ENCODE results near the gene ELMOD1.
"Not testable (repeated sequence)": the region's sequence is repeated elsewhere in the genome, so short reads cannot be mapped to it uniquely, and the experiment has no call there.

ELMOD1 gene

GRCh38 chr11:107565219-107565937 lies 25.6 kb upstream of the ELMOD1 start, which contains the start of gene ALKBH8:
Gene ALKBH8 (minus strand): TSS chr11:107565735. CDS start chr11:107560893, 4,842 bp downstream.
- no peaks in the 10 kb centered on the region for H3K9me3 ChIP-seq (ENCODE audit: control insufficient read depth, insufficient read depth, low read depth, low read length)
- peaks cover 23% of the 10 kb centered on the region for H3K4me1 ChIP-seq (ENCODE audit: control insufficient read depth, insufficient read depth, low read length)
- peak within 1 kb of the TSS; percentile 95 for H3K4me3 ChIP-seq (ENCODE audit: low read depth, low read length)
- H3K36me3 ChIP-seq (ENCODE audit: control insufficient read depth, insufficient read depth, low read length) = no peaks in the 10 kb centered on the region
- peak within 1 kb of the TSS; percentile 83 for H3K9ac ChIP-seq (ENCODE audit: low read length)
- no peak within 1 kb of the TSS for H3K27ac ChIP-seq (ENCODE audit: low read depth, low read length)
- H3K27me3 ChIP-seq (ENCODE audit: control insufficient read depth, insufficient read depth, low read length) = no peaks in the 10 kb centered on the region

- not testable (repeated sequence) for H3K27ac ChIP-seq (ENCODE audit: low read depth, low read length); H3K27me3 ChIP-seq (ENCODE audit: control insufficient read depth, insufficient read depth, low read length); H3K36me3 ChIP-seq (ENCODE audit: control insufficient read depth, insufficient read depth, low read length); H3K9me3 ChIP-seq (ENCODE audit: control insufficient read depth, insufficient read depth, low read depth, low read length)
- Histone ChIP-seq H3K9ac (ENCODE audit: low read length) (peak overlapping the region; percentile 83), H3K4me3 (ENCODE audit: low read depth, low read length) (peak overlapping the region; percentile 95), H3K4me1 (ENCODE audit: control insufficient read depth, insufficient read depth, low read length) (peaks cover 23% of the 10 kb centered on the region)
Measured at GRCh38 chr11:107565955-107566501, 24.9 kb upstream of the ELMOD1 start.

- Histone ChIP-seq H3K27me3 (ENCODE audit: control insufficient read depth, insufficient read depth, low read length) (no peaks in the 10 kb centered on the region), H3K9ac (ENCODE audit: low read length) (no peak overlapping the region), H3K9me3 (ENCODE audit: control insufficient read depth, insufficient read depth, low read depth, low read length) (no peaks in the 10 kb centered on the region)
Measured at GRCh38 chr11:107566569-107566968, 24.4 kb upstream of the ELMOD1 start.

GRCh38 chr11:107567739-107568335 lies 23.1 kb upstream of the ELMOD1 start:
- Histone ChIP-seq H3K4me3 (ENCODE audit: low read depth, low read length) (no peak overlapping the region), H3K9ac (ENCODE audit: low read length) (no peak overlapping the region), H3K4me1 (ENCODE audit: control insufficient read depth, insufficient read depth, low read length) (peaks cover 23% of the 10 kb centered on the region), H3K27ac (ENCODE audit: low read depth, low read length) (no peak overlapping the region), H3K27me3 (ENCODE audit: control insufficient read depth, insufficient read depth, low read length) (no peaks in the 10 kb centered on the region), H3K36me3 (ENCODE audit: control insufficient read depth, insufficient read depth, low read length) (no peaks in the 10 kb centered on the region), H3K9me3 (ENCODE audit: control insufficient read depth, insufficient read depth, low read depth, low read length) (no peaks in the 10 kb centered on the region)

More at GRCh38 chr11:107566569-107566968, 24.4 kb upstream of the ELMOD1 start:
- Histone ChIP-seq H3K4me3 (ENCODE audit: low read depth, low read length) (peak overlapping the region; percentile 95), H3K4me1 (ENCODE audit: control insufficient read depth, insufficient read depth, low read length) (peaks cover 23% of the 10 kb centered on the region), H3K36me3 (ENCODE audit: control insufficient read depth, insufficient read depth, low read length) (no peaks in the 10 kb centered on the region), H3K27ac (ENCODE audit: low read depth, low read length) (no peak overlapping the region)

- H3K4me3 ChIP-seq (ENCODE audit: low read depth, low read length) = no peak overlapping the region
- no peaks in the 10 kb centered on the region for H3K27me3 ChIP-seq (ENCODE audit: control insufficient read depth, insufficient read depth, low read length)
- no peak overlapping the region for H3K27ac ChIP-seq (ENCODE audit: low read depth, low read length)
- H3K9ac ChIP-seq (ENCODE audit: low read length) = no peak overlapping the region
- H3K4me1 ChIP-seq (ENCODE audit: control insufficient read depth, insufficient read depth, low read length) = peaks cover 16% of the 10 kb centered on the region
- no peaks in the 10 kb centered on the region for H3K9me3 ChIP-seq (ENCODE audit: control insufficient read depth, insufficient read depth, low read depth, low read length)
- no peaks in the 10 kb centered on the region for H3K36me3 ChIP-seq (ENCODE audit: control insufficient read depth, insufficient read depth, low read length)
Measured at GRCh38 chr11:107570015-107570414, 20.9 kb upstream of the ELMOD1 start.

- no peak overlapping the region for H3K9ac ChIP-seq (ENCODE audit: low read length)
- no peaks in the 10 kb centered on the region for H3K36me3 ChIP-seq (ENCODE audit: control insufficient read depth, insufficient read depth, low read length)
- no peak overlapping the region for H3K4me3 ChIP-seq (ENCODE audit: low read depth, low read length)
- H3K27me3 ChIP-seq (ENCODE audit: control insufficient read depth, insufficient read depth, low read length) = no peaks in the 10 kb centered on the region
- no peaks in the 10 kb centered on the region for H3K9me3 ChIP-seq (ENCODE audit: control insufficient read depth, insufficient read depth, low read depth, low read length)
- no peak overlapping the region for H3K27ac ChIP-seq (ENCODE audit: low read depth, low read length)
- H3K4me1 ChIP-seq (ENCODE audit: control insufficient read depth, insufficient read depth, low read length) = 0 out of 2 replicates have a peak, but pooled peaks cover 7% of the 10 kb centered on the region
Measured at GRCh38 chr11:107573438-107573837, 17.5 kb upstream of the ELMOD1 start.

GRCh38 chr11:107576497-107577345 lies 14.2 kb upstream of the ELMOD1 start:
- not testable (repeated sequence) for H3K9me3 ChIP-seq (ENCODE audit: control insufficient read depth, insufficient read depth, low read depth, low read length); H3K4me3 ChIP-seq (ENCODE audit: low read depth, low read length); H3K4me1 ChIP-seq (ENCODE audit: control insufficient read depth, insufficient read depth, low read length); H3K9ac ChIP-seq (ENCODE audit: low read length); H3K27me3 ChIP-seq (ENCODE audit: control insufficient read depth, insufficient read depth, low read length); H3K27ac ChIP-seq (ENCODE audit: low read depth, low read length); H3K36me3 ChIP-seq (ENCODE audit: control insufficient read depth, insufficient read depth, low read length)

GRCh38 chr11:107577346-107577711 lies 13.6 kb upstream of the ELMOD1 start:
- Histone ChIP-seq H3K27ac (ENCODE audit: low read depth, low read length) (no peak overlapping the region), H3K4me3 (ENCODE audit: low read depth, low read length) (no peak overlapping the region), H3K4me1 (ENCODE audit: control insufficient read depth, insufficient read depth, low read length) (peaks cover 6% of the 10 kb centered on the region; the same call in 1 of the 2 replicates), H3K9me3 (ENCODE audit: control insufficient read depth, insufficient read depth, low read depth, low read length) (peaks cover 3% of the 10 kb centered on the region; the same call in 1 of the 2 replicates), H3K27me3 (ENCODE audit: control insufficient read depth, insufficient read depth, low read length) (no peaks in the 10 kb centered on the region), H3K9ac (ENCODE audit: low read length) (no peak overlapping the region), H3K36me3 (ENCODE audit: control insufficient read depth, insufficient read depth, low read length) (no peaks in the 10 kb centered on the region)

GRCh38 chr11:107579169-107579568 lies 11.8 kb upstream of the ELMOD1 start:
- not testable (repeated sequence) for H3K36me3 ChIP-seq (ENCODE audit: control insufficient read depth, insufficient read depth, low read length); H3K4me3 ChIP-seq (ENCODE audit: low read depth, low read length); H3K27me3 ChIP-seq (ENCODE audit: control insufficient read depth, insufficient read depth, low read length); H3K27ac ChIP-seq (ENCODE audit: low read depth, low read length); H3K9me3 ChIP-seq (ENCODE audit: control insufficient read depth, insufficient read depth, low read depth, low read length); H3K4me1 ChIP-seq (ENCODE audit: control insufficient read depth, insufficient read depth, low read length); H3K9ac ChIP-seq (ENCODE audit: low read length)

- H3K4me1 ChIP-seq (ENCODE audit: control insufficient read depth, insufficient read depth, low read length) = peaks cover 6% of the 10 kb centered on the region; the same call in 1 of the 2 replicates
- no peaks in the 10 kb centered on the region for H3K36me3 ChIP-seq (ENCODE audit: control insufficient read depth, insufficient read depth, low read length)
- H3K4me3 ChIP-seq (ENCODE audit: low read depth, low read length) = no peak overlapping the region
- no peak overlapping the region for H3K9ac ChIP-seq (ENCODE audit: low read length)
- peaks cover 3% of the 10 kb centered on the region; the same call in 1 of the 2 replicates for H3K9me3 ChIP-seq (ENCODE audit: control insufficient read depth, insufficient read depth, low read depth, low read length)
- no peak overlapping the region for H3K27ac ChIP-seq (ENCODE audit: low read depth, low read length)
- H3K27me3 ChIP-seq (ENCODE audit: control insufficient read depth, insufficient read depth, low read length) = no peaks in the 10 kb centered on the region
Measured at GRCh38 chr11:107581147-107581546, 9.8 kb upstream of the ELMOD1 start.
